ENCODE measurements around the gene CHRNB2. TPM values are rescaled to one million over a fixed set of nuclear protein-coding genes. Genes with fewer than 3 reads are reported as not detected.

Gene CHRNB2
- total and polyA plus RNA-seq, 2 donors (not counting 3 experiments of a cell fraction or from before 2014, with no cell fraction given), result not detected

DNA sequence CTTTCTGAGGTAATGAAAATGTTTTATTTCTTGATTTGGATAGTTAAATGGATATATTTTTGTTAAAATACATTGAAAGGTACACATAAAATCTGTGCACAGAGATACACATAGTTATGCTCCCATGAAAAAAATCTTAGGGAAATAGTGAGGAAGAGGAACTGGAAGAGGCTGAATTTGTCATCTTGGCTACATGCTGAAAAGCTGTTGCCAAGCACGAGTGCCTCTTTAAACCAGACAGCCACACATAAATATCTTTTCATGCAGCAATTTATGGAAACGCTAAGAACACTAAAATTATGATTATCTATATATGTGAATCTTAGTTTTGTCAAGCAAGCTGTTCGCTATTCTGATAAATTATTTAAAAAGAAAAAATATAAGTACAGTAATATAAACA, 53.2 kb downstream of the CHRNB2 start:
- POLR2A ChIA-PET, result no interaction called here
- H4K20me1 ChIP-seq (replicated peaks; ENCODE audit: control insufficient read depth, extremely low read depth, insufficient read depth, low read length), result peaks cover 3% of the 10 kb centered on the region
- H3K36me3 ChIP-seq (ENCODE audit: control insufficient read depth in 2 of 2, extremely low read depth in 1 of 2, insufficient read depth in 2 of 2, low read length in 2 of 2), result peaks cover 0 to 6% of the 10 kb centered on the region in 2 experiments
- no peaks in the 10 kb centered on the region for H3K9me1 ChIP-seq (replicated peaks; ENCODE audit: control insufficient read depth, extremely low read depth, insufficient read depth, low read length)
- DNase-seq (ENCODE audit: low read depth, low spot score), result no peak
- no peaks in the 10 kb centered on the region for H3K27me3 ChIP-seq (ENCODE audit: control insufficient read depth in 2 of 2, insufficient read depth in 2 of 2, low read length in 2 of 2)
- no peak overlapping the region for H3K4me2 ChIP-seq (ENCODE audit: insufficient read depth, low read length)
- TF ChIP-seq, protein P1, sequence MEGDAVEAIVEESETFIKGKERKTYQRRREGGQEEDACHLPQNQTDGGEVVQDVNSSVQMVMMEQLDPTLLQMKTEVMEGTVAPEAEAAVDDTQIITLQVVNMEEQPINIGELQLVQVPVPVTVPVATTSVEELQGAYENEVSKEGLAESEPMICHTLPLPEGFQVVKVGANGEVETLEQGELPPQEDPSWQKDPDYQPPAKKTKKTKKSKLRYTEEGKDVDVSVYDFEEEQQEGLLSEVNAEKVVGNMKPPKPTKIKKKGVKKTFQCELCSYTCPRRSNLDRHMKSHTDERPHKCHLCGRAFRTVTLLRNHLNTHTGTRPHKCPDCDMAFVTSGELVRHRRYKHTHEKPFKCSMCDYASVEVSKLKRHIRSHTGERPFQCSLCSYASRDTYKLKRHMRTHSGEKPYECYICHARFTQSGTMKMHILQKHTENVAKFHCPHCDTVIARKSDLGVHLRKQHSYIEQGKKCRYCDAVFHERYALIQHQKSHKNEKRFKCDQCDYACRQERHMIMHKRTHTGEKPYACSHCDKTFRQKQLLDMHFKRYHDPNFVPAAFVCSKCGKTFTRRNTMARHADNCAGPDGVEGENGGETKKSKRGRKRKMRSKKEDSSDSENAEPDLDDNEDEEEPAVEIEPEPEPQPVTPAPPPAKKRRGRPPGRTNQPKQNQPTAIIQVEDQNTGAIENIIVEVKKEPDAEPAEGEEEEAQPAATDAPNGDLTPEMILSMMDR (IDR thresholded peaks at IDR 0.05; ENCODE audit: extremely low read depth in 1 of 2, insufficient read depth in 1 of 2, low read depth in 1 of 2, low read length in 2 of 2), result no peak
- TF ChIP-seq FOS (IDR thresholded peaks at IDR 0.05; ENCODE audit: borderline replicate concordance, insufficient read depth, low read length) (no peak), GATA2 (IDR thresholded peaks at IDR 0.05; ENCODE audit: insufficient read depth, insufficient read length, low read depth, low read length) (no peak), EZH2 (IDR thresholded peaks at IDR 0.05; ENCODE audit: borderline replicate concordance, low read depth, low read length, severe bottlenecking) (no peak), JUN (IDR thresholded peaks at IDR 0.05; ENCODE audit: borderline replicate concordance, insufficient read depth, insufficient read length, low read depth) (no peak), MYC (IDR thresholded peaks at IDR 0.05; ENCODE audit: low read depth, low read length) (no peak), POLR2AphosphoS5 (IDR thresholded peaks at IDR 0.05; ENCODE audit: insufficient read depth, low read depth, low read length) (no peak), POLR2A (IDR thresholded peaks at IDR 0.05; ENCODE audit: low read depth, low read length) (no peak)
- TF ChIP-seq, protein P2, sequence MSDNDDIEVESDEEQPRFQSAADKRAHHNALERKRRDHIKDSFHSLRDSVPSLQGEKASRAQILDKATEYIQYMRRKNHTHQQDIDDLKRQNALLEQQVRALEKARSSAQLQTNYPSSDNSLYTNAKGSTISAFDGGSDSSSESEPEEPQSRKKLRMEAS (IDR thresholded peaks at IDR 0.05; ENCODE audit: insufficient read depth, insufficient read length), result no peak
- peaks cover 6% of the 10 kb centered on the region for H3K4me1 ChIP-seq (ENCODE audit: control insufficient read depth, extremely low read depth, insufficient read depth, low read length)
- H3K4me3 ChIP-seq (replicated peaks in 1 of 3; ENCODE audit: insufficient read depth in 1 of 3, low read depth in 1 of 3, low read length in 3 of 3), result no peak overlapping the region
- no peak overlapping the region for H3K27ac ChIP-seq (ENCODE audit: insufficient read depth, low read depth, low read length)
- no peaks in the 10 kb centered on the region for H3K9me3 ChIP-seq (replicated peaks; ENCODE audit: control insufficient read depth, insufficient read depth, low read length)
- CTCF ChIA-PET, result interaction anchor here (1.6 kb wide), 1 partner anchor 15 kb away, joined by 3 read pairs; no protein-coding TSS in a partner anchor
- H3K9ac ChIP-seq (replicated peaks; ENCODE audit: extremely low read depth, insufficient read depth, low read length), result no peak overlapping the region
- peaks cover 85% of the 10 kb centered on the region for H3K79me2 ChIP-seq (ENCODE audit: control insufficient read depth, insufficient read depth, low read length)
- FAIRE-seq, result no peak
- dilution Hi-C loops (cut with MboI; ENCODE audit: extremely low pct_ligation_motif_present, low sequenced_read_pairs), result no loop called here
- intact Hi-C loops (cut with micrococcal nuclease), result no loop called here
- H2AFZ ChIP-seq (ENCODE audit: low read depth, low read length), result no peak overlapping the region
- no TSS peak for BruUV-seq (replicated peaks)
